GM19099 (cell line): Measurements from ENCODE around the gene NPEPPS.
"Not testable (repeated sequence)": the region's sequence is repeated elsewhere in the genome, so short reads cannot be mapped to it uniquely, and the experiment has no call there.

Experiments
- POLR2A ChIP-seq: IDR thresholded peaks from 3 replicates; pipeline ENCODE4 v1.6.1; 2011; ENCODE audit warnings: low read depth; ENCODE audit not compliant: insufficient read length; ENCODE audit errors: extremely low read depth

NPEPPS gene, protein sequence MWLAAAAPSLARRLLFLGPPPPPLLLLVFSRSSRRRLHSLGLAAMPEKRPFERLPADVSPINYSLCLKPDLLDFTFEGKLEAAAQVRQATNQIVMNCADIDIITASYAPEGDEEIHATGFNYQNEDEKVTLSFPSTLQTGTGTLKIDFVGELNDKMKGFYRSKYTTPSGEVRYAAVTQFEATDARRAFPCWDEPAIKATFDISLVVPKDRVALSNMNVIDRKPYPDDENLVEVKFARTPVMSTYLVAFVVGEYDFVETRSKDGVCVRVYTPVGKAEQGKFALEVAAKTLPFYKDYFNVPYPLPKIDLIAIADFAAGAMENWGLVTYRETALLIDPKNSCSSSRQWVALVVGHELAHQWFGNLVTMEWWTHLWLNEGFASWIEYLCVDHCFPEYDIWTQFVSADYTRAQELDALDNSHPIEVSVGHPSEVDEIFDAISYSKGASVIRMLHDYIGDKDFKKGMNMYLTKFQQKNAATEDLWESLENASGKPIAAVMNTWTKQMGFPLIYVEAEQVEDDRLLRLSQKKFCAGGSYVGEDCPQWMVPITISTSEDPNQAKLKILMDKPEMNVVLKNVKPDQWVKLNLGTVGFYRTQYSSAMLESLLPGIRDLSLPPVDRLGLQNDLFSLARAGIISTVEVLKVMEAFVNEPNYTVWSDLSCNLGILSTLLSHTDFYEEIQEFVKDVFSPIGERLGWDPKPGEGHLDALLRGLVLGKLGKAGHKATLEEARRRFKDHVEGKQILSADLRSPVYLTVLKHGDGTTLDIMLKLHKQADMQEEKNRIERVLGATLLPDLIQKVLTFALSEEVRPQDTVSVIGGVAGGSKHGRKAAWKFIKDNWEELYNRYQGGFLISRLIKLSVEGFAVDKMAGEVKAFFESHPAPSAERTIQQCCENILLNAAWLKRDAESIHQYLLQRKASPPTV

DNA sequence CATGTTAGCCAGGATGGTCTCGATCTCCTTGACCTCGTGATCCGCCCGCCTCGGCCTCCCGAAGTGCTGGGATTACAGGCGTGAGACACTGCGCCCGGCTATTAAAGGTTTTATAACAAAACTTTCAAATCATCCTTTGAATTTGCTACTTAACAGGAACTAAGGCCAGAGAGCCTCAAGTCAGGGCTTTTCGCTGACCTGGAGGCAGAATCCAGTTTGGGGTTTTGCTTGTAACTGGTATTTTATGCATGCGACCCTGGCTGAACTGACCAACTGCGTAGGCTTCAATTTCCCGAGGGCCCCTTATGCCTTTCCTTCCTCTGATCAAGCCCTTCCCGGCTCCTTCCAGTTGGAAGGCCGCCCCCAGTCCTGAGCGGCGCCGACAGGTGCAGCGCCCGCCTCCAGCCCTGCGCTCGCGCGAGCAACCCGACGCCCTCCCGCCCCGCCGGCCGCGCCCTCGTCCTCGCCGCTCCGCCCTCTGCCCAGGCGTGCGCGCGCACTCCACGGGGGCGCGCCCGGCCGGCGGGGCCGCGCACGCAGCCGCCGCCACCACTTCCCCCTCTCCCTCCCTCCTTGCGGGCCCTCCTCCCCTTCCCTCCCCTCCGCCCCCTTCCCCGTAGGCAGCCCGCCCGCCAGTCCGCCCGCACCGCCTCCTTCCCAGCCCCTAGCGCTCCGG is at the start of gene NPEPPS:
NPEPPS (plus strand) TSS at position 552 of the 676 bp plus-strand sequence. CDS start 193 bp downstream, outside the sequence.
- not testable (repeated sequence) for TF ChIP-seq POLR2A

DNA sequence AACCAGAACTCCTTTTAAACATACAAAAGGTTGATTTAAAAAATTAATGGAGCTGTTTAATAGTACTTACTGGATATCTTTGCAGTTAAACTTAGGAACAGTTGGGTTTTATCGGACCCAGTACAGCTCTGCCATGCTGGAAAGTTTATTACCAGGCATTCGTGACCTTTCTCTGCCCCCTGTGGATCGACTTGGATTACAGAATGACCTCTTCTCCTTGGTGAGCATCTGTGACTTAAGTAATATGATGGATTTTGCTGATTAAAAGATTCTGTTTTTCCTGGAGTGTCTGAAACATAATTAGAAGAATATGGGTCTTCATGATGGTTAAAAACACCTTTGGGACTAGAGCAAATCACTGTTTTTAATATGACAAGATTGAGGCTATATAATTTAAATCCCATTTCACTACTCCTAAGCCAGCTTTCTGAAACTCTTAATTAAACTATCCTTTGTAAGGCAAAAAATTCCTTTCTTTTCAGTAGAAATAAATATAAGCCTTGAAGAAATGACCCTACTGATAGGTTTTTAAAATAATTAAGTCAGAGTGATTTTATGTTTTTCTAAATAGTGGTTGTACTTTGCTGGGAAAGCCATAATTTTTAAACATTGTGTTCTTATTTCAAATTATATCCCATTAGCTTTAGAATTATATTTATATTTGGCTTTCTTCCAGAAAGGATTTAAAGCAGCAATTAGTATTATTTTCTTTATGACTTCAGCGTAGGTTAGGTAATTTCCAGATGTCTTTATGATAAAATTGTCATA is 73.1 kb downstream of the NPEPPS start:
- no peak for TF ChIP-seq POLR2A

DNA sequence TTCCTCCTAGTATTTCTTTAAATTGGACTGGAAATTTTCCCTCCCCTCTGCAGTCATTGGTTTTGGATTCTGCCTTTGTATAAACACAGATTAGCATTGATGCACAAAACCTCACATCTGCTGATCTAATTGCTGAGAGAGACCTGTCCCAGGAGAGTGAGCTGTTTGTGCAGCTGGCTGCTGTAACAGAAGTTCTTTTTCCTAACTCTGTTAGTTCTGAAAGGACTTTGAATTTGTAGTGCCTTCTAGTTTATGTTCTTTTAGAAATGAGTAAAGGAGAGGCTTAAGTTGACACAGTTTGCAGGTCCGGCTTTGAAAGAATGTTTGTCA is 73.7 kb downstream of the NPEPPS start:
- TF ChIP-seq POLR2A, result no peak

DNA sequence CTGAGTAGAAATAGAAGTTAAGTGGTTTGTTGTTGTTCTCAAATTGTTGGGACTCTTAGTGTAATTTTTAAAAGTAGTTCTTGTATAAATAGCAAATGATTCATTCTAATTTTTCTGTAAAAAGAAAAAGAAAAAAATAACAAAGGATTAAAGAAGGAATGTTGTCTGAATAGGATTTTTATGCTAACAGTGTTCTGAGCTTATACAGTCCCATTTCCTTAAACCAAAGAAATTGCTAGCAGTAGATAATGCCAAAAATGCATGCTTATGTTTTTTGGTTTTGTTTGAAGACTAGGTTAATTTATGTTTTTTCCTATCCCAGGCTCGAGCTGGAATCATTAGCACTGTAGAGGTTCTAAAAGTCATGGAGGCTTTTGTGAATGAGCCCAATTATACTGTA is 74.1 kb downstream of the NPEPPS start:
- no peak for TF ChIP-seq POLR2A

DNA sequence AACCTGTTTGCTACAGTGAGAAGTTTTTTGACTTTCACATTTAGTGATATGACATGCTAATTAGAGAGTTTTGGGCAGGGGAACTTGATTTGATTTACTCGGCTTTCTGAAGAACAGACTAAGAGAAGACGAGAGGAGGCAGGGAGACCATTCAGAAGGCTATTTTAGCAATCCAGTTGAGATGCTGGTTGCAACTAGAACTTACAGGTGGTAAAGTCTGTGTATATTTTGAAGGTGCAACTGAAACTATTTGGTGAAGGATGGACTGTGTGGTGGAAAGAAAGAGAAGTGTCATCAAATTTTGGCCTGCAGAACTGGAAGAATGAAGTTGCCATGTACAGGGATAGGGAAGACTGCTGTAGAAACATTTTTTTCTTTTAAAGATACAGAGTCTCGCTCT is 76.6 kb downstream of the NPEPPS start:
- no peak for TF ChIP-seq POLR2A

DNA sequence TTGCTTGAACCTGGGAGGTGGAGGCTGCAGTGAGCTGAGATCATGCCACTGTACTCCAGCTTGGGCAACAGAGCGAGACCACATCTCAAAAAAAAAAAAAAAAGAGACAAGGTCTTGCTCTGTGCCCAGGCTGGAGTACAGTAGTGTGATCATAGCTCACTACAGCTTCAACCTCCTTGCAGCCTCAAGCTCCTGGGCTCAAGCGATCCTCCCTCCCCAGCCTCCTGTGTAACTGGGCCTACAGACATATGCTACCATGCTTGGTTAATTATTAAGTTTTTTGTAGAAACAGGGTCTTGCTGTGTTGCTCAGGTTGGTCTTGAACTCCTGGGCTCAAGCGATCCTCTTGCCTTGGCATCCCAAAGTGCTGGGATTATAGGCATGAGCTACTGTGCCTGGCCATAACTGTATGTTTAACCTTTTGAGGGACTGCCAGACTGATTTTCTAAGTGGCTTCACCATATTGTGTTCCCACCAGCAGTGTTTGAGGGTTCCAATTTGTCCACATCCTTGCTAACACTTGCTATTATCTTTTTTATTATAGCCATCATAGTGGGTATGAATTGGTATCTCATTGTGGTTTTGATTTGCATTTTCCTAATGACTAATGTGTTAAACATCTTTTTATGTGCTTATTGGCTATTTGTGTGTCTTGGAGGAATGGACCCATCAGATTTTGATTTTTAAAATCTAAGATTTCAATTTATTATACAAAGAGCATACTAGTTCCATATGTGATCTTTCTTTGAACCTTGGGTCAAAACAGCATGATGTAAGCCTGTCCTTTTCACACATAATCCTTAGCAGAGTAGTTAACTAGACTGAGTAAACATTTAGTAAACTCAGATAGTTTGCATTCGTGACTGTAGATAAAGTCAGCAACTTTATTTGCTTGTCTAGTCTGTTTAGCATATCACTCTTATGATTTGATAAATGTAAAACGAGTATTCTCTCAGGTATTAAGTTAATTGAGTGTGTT is 80.8 kb downstream of the NPEPPS start:
- TF ChIP-seq POLR2A, result no peak

DNA sequence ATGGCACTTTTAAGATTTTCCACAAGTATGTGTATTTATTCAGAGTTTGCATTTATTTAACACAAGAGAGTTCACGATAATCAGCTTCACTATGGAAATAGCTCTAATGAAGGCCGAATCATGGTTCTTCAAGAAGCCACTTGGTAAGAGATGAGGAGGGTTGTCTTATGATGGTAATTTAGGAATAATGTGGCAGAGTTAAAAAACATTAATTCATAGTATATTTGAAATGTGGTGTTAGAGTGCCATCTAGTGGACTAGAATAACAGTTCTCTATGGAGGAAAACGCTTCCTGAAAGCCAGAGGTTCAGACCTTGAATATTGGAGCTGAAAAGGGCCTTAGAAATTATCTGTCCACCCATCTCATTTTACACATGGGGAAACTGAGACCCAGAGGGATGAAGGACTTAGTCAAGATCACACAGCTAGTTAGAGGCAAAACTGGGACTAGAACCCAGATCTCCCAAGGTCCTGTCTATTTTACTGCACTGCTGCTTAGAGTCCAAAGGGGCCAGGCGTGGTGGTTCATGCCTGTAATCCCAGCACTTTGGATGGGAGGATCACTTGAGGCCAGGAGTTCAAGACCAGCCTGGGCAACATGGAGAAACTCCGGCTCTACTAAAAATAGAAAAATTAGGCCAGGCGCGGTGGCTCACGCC is 85.0 kb downstream of the NPEPPS start:
- TF ChIP-seq POLR2A, result no peak

DNA sequence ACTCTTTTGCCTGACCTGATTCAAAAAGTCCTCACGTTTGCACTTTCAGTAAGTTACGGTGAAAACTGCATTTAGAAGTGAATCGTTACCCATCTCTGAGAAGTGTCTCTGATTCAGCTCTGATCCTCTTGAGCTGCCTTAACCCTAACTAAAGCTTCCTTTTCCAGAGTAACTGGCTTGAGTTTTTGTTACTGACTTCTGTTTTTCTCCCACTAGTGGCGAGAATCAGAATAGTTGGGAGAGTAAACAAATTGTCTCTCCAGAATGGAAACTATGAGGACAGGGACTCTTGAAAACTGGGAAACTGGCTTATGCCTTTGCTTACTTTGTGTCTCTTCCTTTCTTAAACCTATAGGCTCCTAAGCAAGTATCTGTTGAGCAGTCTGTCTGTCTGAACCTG is 87.5 kb downstream of the NPEPPS start:
- TF ChIP-seq POLR2A, result no peak

DNA sequence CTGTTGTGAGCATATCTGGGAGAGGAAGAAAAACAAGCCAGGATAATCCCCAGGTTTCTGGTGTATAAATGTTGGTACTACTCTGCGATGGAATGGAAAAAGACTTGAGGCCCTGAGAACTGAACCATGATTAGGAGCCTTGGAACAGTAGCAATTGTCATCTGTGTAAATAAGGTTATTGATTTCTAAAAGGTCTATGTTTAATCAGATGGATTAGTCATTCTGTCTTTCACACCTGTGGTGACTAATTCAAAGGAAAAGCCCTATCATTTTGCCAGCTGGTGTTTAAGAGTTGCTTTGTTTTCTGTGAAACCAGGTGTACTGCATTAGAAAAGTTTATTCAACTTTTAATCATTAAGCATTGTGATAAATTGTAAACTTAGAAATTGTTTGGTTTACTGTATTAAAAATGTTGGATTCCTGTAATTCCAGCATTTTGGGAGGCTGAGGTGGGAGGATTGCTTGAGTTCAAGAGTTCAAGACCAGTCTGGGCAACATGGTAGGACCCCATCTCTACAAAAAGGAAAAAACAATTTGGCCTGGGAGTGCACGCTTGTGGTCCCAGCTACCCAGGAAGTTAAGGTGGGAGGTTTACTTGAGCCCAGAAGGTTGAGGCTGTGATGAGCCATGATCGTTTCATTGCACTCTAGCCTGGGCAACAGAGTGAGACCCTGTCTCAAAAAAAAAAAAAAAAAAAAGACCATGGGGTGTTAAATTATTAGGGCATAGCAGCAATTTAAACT is 89.8 kb downstream of the NPEPPS start:
- no peak for TF ChIP-seq POLR2A

DNA sequence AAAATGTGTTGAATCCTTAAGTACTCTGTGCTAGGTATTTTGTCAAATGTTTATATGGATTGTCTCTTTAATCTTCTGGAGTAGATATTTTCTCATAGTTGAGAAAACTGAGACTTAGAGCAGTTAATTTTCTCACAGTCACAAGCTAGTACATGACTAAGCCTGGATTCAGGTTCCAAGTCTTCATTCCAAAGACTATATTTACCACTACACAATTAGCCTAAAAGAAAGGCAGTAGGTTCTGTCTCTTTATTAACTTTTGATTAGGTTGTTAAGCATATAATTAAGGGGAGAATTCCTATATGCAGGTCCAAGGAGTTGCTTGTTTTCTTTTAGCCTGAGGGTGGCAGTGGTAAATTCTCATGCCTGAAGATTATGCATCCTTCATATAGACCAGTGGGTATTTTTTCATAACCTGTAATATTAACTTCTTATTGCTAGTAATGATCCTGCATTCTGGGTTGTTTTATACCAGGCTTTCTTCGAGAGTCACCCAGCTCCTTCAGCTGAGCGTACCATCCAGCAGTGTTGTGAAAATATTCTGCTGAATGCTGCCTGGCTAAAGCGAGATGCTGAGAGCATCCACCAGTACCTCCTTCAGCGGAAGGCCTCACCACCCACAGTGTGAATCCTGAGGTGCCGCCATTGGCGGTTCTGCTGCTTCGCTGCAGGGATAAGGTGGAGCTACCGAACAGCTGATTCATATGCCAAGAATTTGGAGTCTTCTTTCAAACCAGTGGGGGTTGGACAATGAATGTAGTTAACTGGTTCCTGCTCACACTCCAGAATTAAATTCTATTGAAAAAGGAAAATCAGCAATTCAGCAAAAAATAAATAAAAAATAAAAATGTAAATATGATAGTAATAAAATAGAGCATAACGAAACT is 90.6 kb downstream of the NPEPPS start:
- TF ChIP-seq POLR2A, result no peak

DNA sequence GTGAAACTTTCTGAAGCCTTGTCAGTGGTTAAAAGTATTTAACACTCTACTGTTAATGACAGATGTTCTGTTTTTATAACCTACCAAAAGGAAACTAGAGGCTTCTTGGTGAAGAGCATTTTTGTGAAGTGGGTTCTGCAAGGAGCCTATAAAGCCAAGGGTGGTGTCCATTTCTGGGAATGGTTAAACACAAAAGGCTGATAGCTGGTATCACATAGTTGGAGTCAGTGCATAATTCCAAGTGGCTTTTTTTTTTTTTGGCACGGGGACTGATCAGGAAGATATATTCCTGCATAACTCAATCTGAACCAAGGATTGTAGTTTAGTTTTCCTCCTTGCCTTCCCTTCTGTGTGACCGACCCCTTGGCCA is 91.3 kb downstream of the NPEPPS start:
- TF ChIP-seq POLR2A, result no peak

DNA sequence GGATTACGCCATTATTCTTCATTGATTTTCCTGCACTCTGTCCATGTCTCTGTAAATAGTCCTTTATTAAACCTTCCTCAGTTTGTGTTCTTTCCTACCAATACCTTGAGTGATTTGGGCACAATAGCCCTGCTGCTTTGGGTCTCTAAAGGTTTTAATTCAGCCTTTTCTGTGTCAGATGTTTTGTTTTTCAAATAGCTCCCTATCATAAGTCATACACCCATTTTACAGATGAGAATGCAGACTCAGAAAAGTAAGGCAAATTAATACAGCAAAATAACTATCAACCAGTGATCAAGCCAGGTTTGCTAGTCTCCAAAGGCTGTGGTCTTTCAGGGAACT is 93.8 kb downstream of the NPEPPS start:
- TF ChIP-seq POLR2A, result no peak

DNA sequence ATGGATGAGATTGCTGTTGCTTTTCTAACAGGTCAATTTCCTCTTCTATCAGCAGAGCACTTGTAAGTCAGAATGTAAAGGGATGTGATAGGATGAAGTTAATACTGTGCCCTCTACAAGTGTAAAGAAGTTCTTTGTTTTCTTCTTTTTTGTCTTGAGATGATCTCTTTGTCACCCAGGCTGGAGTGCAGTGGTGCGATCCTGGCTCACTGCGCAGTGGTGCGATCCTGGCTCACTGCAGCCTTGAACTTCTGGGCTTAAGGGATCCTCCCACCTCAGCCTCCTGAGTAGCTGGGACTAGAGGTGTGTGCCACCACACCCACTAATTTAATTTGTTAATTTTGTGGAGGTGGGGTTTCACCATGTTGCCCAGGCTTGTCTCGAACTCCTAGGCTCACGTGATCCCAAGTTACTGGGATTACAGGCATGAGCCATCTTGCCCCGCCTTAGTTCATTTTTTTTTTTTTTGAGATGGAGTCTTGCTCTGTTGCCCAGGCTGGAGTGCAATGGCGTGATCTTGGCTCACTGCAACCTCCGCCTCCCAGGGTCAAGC is 97.2 kb downstream of the NPEPPS start:
- TF ChIP-seq POLR2A, result no peak
